H1 (cell line): Measurements from ENCODE around the gene SHLD2. TPM values are rescaled to one million over a fixed set of nuclear protein-coding genes. Genes with fewer than 3 reads are reported as not detected.

Source experiments
- ASH2L ChIP-seq: fragments of 200-600, 300-600 bp; sonication (generic); IDR thresholded peaks from one replicate; pipeline ENCODE4 v1.7.1; 2017; ENCODE audit warnings: low read length
- CHD1 ChIP-seq: IDR thresholded peaks from 2 replicates; pipeline ENCODE4 v1.6.1; 2012; ENCODE audit warnings: low read depth, low read length, improper control_type of control experiment
- EGR1 ChIP-seq: IDR thresholded peaks from 2 replicates; pipeline ENCODE4 v1.6.1; 2011; ENCODE audit warnings: low read depth, low read length, borderline replicate concordance
- EP300 ChIP-seq, 2 experiments: IDR thresholded peaks; 1 replicate in 1 of 2; 2 replicates in 1 of 2; pipeline ENCODE4 v1.6.1; 2011 to 2012; ENCODE audit warnings: low read depth in 2 of 2, low read length in 2 of 2, mild to moderate bottlenecking in 2 of 2, borderline replicate concordance in 1 of 2, inconsistent platforms in 1 of 2, moderate library complexity in 1 of 2
- HDAC2 ChIP-seq, 2 experiments: fragments of 300-600 bp in 1 of 2; sonication (generic) in 1 of 2; IDR thresholded peaks; 2 replicates each; pipeline ENCODE4 v1.6.1; 2011 to 2012; ENCODE audit warnings: low read depth in 2 of 2, low read length in 2 of 2, mild to moderate bottlenecking in 2 of 2, moderate library complexity in 2 of 2, borderline replicate concordance in 1 of 2, inconsistent platforms in 1 of 2
- HDAC6 ChIP-seq: IDR thresholded peaks from one replicate; pipeline ENCODE4 v1.7.1; 2012; ENCODE audit warnings: low read depth, mild to moderate bottlenecking, inconsistent platforms, low read length, moderate library complexity
- KDM4A ChIP-seq: IDR thresholded peaks from one replicate; pipeline ENCODE4 v1.7.1; 2012; ENCODE audit warnings: low read depth, mild to moderate bottlenecking, moderate library complexity, low read length, inconsistent platforms; ENCODE audit not compliant: severe bottlenecking
- MAFK ChIP-seq: IDR thresholded peaks from 2 replicates; pipeline ENCODE4 v1.6.1; 2012; ENCODE audit warnings: low read depth, mild to moderate bottlenecking, improper control_type of control experiment, low read length
- NRF1 ChIP-seq: IDR thresholded peaks from 2 replicates; pipeline ENCODE4 v1.6.1; 2011; ENCODE audit warnings: mild to moderate bottlenecking, low read depth, low read length, improper control_type of control experiment
- POU5F1 ChIP-seq: IDR thresholded peaks from 2 replicates; pipeline ENCODE4 v1.6.1; 2011; ENCODE audit warnings: low read depth, mild to moderate bottlenecking, low read length, moderate library complexity
- RBBP5 ChIP-seq: IDR thresholded peaks from 2 replicates; pipeline ENCODE4 v1.7.1; 2012; ENCODE audit warnings: low read depth, mild to moderate bottlenecking, inconsistent platforms, low read length, moderate library complexity, borderline replicate concordance
- RFX5 ChIP-seq: IDR thresholded peaks from 2 replicates; pipeline ENCODE4 v1.6.1; 2011; ENCODE audit warnings: low read depth, low read length, improper control_type of control experiment, borderline replicate concordance
- RNF2 ChIP-seq: fragments of 200-900, 300-1000 bp; sonication (generic); IDR thresholded peaks from 2 replicates; pipeline ENCODE4 v1.7.1; 2016; ENCODE audit warnings: borderline replicate concordance, low read depth, mild to moderate bottlenecking, antibody characterized with exemption, low read length; ENCODE audit not compliant: poor library complexity, severe bottlenecking; ENCODE audit errors: missing control alignments
- RXRA ChIP-seq: IDR thresholded peaks from 2 replicates; pipeline ENCODE4 v1.6.1; 2011; ENCODE audit warnings: low read depth, mild to moderate bottlenecking, low read length, moderate library complexity; ENCODE audit not compliant: insufficient read depth
- SAP30 ChIP-seq: fragments of 300-600 bp; sonication (generic); IDR thresholded peaks from 2 replicates; pipeline ENCODE4 v1.7.1; 2012; ENCODE audit warnings: low read length, moderate library complexity, mild to moderate bottlenecking, inconsistent platforms; ENCODE audit not compliant: insufficient read depth, insufficient replicate concordance
- SIRT6 ChIP-seq: IDR thresholded peaks from one replicate; pipeline ENCODE4 v1.7.1; 2012; ENCODE audit warnings: low read length, inconsistent platforms
- SP1 ChIP-seq: IDR thresholded peaks from 2 replicates; pipeline ENCODE4 v1.6.1; 2011; ENCODE audit warnings: low read depth, low read length
- USF2 ChIP-seq: IDR thresholded peaks from 2 replicates; pipeline ENCODE4 v1.6.1; 2011; ENCODE audit warnings: low read length, improper control_type of control experiment
- YY1 ChIP-seq: IDR thresholded peaks from 2 replicates; pipeline ENCODE4 v1.6.1; 2011; ENCODE audit warnings: low read depth, mild to moderate bottlenecking, low read length
- ZNF274 ChIP-seq: IDR thresholded peaks from 2 replicates; pipeline ENCODE4 v1.7.0; 2012; ENCODE audit warnings: low read length, borderline replicate concordance; ENCODE audit errors: extremely low read depth
- polyA plus RNA-seq, 7 experiments: library from polyadenylated mRNA; depleted of rRNA in 3 of 7; stranded (reverse) in 5 of 7; unstranded in 2 of 7; fragments of >200 nt in 5 of 7; fragments of 200-250 nt in 2 of 7; gene quantifications; 1 replicate in 5 of 7; 2 replicates in 1 of 7; 4 replicates in 1 of 7; pipeline versions ENCODE4 v1.2.1 to v1.2.3, GENCODE V29; 2011 to 2013; ENCODE audit warnings: missing spikeins in 2 of 7, mixed read lengths in 2 of 7
- total RNA-seq: library from RNA; stranded (reverse); fragmentation: NEBNext Ultra II Directional; extraction: Animal tissue kit (Norgen Biotek cat#: 25700); gene quantifications from 2 replicates; pipeline ENCODE4 v1.2.1, GENCODE V29; 2021
- TF ChIP-seq, protein P1 (sequence below): IDR thresholded peaks from 2 replicates; pipeline ENCODE4 v1.6.1; 2012; ENCODE audit warnings: inconsistent platforms
- TF ChIP-seq, protein P2 (sequence below): IDR thresholded peaks from 2 replicates; pipeline ENCODE4 v1.6.1; 2012; ENCODE audit warnings: inconsistent platforms

The SHLD2 gene
- total and polyA plus RNA-seq, 2 of the 8 experiments (the other 6 are each of a cell fraction or from before 2014, with no cell fraction given) = 7.9 to 32.4 TPM

GRCh38 chr10:87095236-87095945 lies 385 bp downstream of the SHLD2 start (continued):
- TF ChIP-seq EP300 (IDR thresholded peaks at IDR 0.05; ENCODE audit: borderline replicate concordance in 1 of 2, low read depth in 2 of 2, low read length in 2 of 2) (no peak), SIRT6 (no peak), NRF1 (no peak), EGR1 (no peak), POU5F1 (no peak), KDM4A (no peak), SP1 (no peak), RXRA (no peak), RBBP5 (peak; percentile 53; the same call in 1 of the 2 replicates), HDAC6 (no peak), RNF2 (no peak), HDAC2 (IDR thresholded peaks at IDR 0.05; ENCODE audit: borderline replicate concordance in 1 of 2, low read depth in 2 of 2, low read length in 2 of 2) (peak in 1 of 2 experiments; percentile 39; a peak in 1 of 4 replicates), CHD1 (no peak), YY1 (no peak), ASH2L (no peak), RFX5 (no peak), USF2 (peak; percentile 27; the same call in 1 of the 2 replicates), MAFK (no peak), ZNF274 (no peak), SAP30 (no peak)
- TF ChIP-seq, protein P1, sequence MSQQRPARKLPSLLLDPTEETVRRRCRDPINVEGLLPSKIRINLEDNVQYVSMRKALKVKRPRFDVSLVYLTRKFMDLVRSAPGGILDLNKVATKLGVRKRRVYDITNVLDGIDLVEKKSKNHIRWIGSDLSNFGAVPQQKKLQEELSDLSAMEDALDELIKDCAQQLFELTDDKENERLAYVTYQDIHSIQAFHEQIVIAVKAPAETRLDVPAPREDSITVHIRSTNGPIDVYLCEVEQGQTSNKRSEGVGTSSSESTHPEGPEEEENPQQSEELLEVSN = peak; percentile 94
- TF ChIP-seq, protein P2, sequence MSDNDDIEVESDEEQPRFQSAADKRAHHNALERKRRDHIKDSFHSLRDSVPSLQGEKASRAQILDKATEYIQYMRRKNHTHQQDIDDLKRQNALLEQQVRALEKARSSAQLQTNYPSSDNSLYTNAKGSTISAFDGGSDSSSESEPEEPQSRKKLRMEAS = peak; percentile 96
